Esophagus muscularis mucosa (tissue), 4 donors: Measurements from ENCODE around the gene TTC39A.

Experiments used
- EP300 ChIP-seq: sonication (generic); formaldehyde crosslinking; IDR thresholded peaks from one replicate; pipeline ENCODE4 v1.6.1; 2017; ENCODE audit warnings: antibody characterized with exemption
- POLR2A ChIP-seq: fragments of 450-650 bp; IDR thresholded peaks from one replicate; pipeline ENCODE4 v1.6.1; 2017; ENCODE audit warnings: antibody characterized with exemption, moderate library complexity, mild to moderate bottlenecking, low read depth
- TF ChIP-seq, protein P1 (sequence below), 3 experiments: fragments of 200-600 bp in 2 of 3; fragments of 450-650 bp in 1 of 3; sonication (generic) in 2 of 3; IDR thresholded peaks; one replicate each; pipeline ENCODE4 v1.5.1; 2017 to 2019; ENCODE audit warnings: antibody characterized with exemption in 3 of 3, mild to moderate bottlenecking in 2 of 3, moderate library complexity in 1 of 3

DNA sequence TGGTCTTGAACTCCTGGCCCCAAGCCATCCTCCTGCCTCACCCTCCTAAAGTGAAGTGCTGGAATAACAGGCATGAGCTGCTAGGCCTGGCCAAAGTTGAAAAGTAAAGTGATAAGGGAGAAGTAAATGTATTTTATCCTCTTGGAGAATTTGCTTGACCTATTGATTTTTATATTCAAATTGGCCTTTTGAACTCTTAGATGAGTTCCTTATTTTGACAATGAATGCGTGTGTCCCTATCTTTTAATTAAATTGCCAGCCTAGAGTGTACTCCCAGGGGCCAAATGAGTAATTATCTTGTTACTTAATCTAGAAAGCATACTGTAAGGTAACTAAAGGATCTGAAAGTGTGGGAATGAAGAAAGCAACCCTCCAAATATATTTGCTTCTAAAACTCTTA, 82.9 kb downstream of the TTC39A start:
- TF ChIP-seq POLR2A (no peak), EP300 (no peak)
- TF ChIP-seq, protein P1, sequence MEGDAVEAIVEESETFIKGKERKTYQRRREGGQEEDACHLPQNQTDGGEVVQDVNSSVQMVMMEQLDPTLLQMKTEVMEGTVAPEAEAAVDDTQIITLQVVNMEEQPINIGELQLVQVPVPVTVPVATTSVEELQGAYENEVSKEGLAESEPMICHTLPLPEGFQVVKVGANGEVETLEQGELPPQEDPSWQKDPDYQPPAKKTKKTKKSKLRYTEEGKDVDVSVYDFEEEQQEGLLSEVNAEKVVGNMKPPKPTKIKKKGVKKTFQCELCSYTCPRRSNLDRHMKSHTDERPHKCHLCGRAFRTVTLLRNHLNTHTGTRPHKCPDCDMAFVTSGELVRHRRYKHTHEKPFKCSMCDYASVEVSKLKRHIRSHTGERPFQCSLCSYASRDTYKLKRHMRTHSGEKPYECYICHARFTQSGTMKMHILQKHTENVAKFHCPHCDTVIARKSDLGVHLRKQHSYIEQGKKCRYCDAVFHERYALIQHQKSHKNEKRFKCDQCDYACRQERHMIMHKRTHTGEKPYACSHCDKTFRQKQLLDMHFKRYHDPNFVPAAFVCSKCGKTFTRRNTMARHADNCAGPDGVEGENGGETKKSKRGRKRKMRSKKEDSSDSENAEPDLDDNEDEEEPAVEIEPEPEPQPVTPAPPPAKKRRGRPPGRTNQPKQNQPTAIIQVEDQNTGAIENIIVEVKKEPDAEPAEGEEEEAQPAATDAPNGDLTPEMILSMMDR (IDR thresholded peaks at IDR 0.05) = no peak
